Uterus (tissue), 2 donors: ENCODE data around the gene RITA1.

ENCODE experiments used
- POLR2A ChIP-seq, 2 donors: fragments of 450-650 bp; IDR thresholded peaks; one replicate each; pipeline ENCODE4 v1.6.1; 2016; ENCODE audit warnings: antibody characterized with exemption in 2 of 2, mild to moderate bottlenecking in 1 of 2, moderate library complexity in 1 of 2
- TF ChIP-seq, protein P1 (sequence below), 4 experiments: fragments of 200-600 bp in 2 of 4; fragments of 450-650 bp in 2 of 4; sonication (generic) in 2 of 4; IDR thresholded peaks; one replicate each; pipeline ENCODE4 v1.5.1; 2016 to 2019; ENCODE audit warnings: antibody characterized with exemption in 4 of 4, mild to moderate bottlenecking in 2 of 4, moderate library complexity in 1 of 4

DNA sequence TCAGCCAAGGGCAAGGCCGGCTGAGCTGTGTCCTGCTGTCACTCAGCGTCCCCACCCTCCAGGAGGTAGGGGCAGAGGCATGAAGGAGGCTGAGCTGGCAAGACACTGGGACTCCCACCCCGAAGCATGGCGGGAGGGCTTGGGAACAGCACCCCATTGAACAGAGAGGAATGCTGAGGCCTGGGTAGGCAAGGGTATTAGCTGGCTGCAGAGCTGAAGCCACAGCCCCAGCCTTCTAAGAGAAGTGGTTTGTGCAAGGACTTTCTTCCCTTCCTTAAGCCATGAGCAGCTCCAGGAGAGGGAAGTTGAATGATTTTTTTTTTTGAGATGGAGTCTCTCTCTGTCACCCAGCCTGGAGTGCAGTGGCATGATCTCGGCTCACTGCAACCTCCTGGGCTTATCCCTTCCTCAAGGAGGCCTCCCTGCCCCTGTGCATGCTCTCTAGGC lies 42.6 kb upstream of the RITA1 start:
- TF ChIP-seq, protein P1, sequence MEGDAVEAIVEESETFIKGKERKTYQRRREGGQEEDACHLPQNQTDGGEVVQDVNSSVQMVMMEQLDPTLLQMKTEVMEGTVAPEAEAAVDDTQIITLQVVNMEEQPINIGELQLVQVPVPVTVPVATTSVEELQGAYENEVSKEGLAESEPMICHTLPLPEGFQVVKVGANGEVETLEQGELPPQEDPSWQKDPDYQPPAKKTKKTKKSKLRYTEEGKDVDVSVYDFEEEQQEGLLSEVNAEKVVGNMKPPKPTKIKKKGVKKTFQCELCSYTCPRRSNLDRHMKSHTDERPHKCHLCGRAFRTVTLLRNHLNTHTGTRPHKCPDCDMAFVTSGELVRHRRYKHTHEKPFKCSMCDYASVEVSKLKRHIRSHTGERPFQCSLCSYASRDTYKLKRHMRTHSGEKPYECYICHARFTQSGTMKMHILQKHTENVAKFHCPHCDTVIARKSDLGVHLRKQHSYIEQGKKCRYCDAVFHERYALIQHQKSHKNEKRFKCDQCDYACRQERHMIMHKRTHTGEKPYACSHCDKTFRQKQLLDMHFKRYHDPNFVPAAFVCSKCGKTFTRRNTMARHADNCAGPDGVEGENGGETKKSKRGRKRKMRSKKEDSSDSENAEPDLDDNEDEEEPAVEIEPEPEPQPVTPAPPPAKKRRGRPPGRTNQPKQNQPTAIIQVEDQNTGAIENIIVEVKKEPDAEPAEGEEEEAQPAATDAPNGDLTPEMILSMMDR (IDR thresholded peaks at IDR 0.05), result no peak
- no peak for TF ChIP-seq POLR2A (IDR thresholded peaks at IDR 0.05)
